Hepatocyte (in vitro differentiated cells): Measurements from ENCODE around the gene PRKG1.

Experiments
- EZH2 ChIP-seq: fragments of 200-600 bp; sonication (generic); IDR thresholded peaks from 2 replicates; pipeline ENCODE4 v1.6.1; 2016; ENCODE audit warnings: antibody characterized with exemption, mild to moderate bottlenecking, borderline replicate concordance
- EZH2phosphoT487 ChIP-seq: fragments of 200-600 bp; sonication (generic); IDR thresholded peaks from one replicate; pipeline ENCODE4 v1.6.1; 2018; ENCODE audit warnings: antibody characterized with exemption, mild to moderate bottlenecking, low read depth, moderate library complexity; ENCODE audit not compliant: unreplicated experiment, severe bottlenecking
- TF ChIP-seq, protein P1 (sequence below): fragments of 200-600 bp; sonication (generic); IDR thresholded peaks from 2 replicates; pipeline ENCODE4 v1.5.1; 2016; ENCODE audit warnings: antibody characterized with exemption, mild to moderate bottlenecking; ENCODE audit not compliant: poor library complexity

DNA sequence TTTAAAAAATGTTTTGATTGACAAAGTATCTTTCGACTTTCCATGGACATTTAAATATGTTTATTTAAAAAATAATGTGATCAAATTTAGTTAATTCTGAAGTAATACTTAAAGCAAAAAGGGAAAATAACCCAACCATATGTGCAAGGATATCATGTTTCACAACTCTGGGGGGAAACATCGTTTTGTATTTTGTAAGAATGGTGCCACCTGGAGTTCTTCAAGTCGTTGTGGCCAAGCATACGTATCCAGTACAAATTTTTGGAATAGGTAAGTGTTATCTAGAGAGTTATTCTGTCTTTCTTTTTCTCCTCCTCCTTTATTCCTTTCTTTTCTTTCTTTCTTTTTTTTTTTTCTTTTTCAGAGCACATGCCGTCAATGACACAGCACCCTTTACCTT is 801.3 kb downstream of the PRKG1 start:
- TF ChIP-seq, protein P1, sequence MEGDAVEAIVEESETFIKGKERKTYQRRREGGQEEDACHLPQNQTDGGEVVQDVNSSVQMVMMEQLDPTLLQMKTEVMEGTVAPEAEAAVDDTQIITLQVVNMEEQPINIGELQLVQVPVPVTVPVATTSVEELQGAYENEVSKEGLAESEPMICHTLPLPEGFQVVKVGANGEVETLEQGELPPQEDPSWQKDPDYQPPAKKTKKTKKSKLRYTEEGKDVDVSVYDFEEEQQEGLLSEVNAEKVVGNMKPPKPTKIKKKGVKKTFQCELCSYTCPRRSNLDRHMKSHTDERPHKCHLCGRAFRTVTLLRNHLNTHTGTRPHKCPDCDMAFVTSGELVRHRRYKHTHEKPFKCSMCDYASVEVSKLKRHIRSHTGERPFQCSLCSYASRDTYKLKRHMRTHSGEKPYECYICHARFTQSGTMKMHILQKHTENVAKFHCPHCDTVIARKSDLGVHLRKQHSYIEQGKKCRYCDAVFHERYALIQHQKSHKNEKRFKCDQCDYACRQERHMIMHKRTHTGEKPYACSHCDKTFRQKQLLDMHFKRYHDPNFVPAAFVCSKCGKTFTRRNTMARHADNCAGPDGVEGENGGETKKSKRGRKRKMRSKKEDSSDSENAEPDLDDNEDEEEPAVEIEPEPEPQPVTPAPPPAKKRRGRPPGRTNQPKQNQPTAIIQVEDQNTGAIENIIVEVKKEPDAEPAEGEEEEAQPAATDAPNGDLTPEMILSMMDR, result peak; percentile 7
- TF ChIP-seq EZH2 (no peak), EZH2phosphoT487 (no peak)
